NCI-H82 (cell line): Measurements from ENCODE around the gene AGO4.
A peak's percentile ranks its signal among the peaks of the same experiment; 100 is the strongest.
"Not testable (repeated sequence)": the region's sequence is repeated elsewhere in the genome, so short reads cannot be mapped to it uniquely, and the experiment has no call there.

Experiments
- DNase-seq: peaks from one replicate; lab custom pipeline; 2025; lab: John Stamatoyannopoulos, UW

The AGO4 gene

GRCh38 chr1:35810096-35810881, 2.5 kb downstream of the AGO4 start:
- peak; percentile 8 for DNase-seq

- not testable (repeated sequence) for DNase-seq
These were observed 4.9 kb downstream of the AGO4 start for GRCh38 chr1:35812754-35813153.

- DNase-seq: no peak
These were observed 17.4 kb downstream of the AGO4 start for GRCh38 chr1:35825255-35825654.

- no peak for DNase-seq
These were observed 24.6 kb downstream of the AGO4 start for GRCh38 chr1:35832276-35832905.

GRCh38 chr1:35833395-35833794, 25.6 kb downstream of the AGO4 start:
- DNase-seq: no peak

- no peak for DNase-seq
These were observed 26.4 kb downstream of the AGO4 start for GRCh38 chr1:35834218-35834617.

DNA sequence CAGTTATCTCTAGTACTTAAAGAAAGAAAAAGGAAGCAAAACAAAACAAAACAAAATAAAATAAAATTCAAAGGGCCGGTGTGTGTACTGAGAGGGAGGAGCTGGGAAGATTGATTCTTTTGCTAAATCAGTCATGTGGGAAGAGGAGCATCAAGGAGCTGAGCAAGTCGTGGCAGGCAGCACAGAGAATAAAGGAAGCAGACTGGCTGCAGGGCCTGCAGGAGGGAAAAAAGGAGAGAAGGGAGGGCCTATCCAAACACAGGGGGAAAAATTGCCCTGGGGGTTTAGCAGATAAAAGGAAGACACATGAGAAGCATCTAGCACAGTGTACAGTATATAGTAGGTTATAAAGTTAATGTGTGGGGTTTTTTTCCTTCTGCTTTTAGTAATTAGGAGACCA, 27.6 kb downstream of the AGO4 start:
- DNase-seq: no peak

DNA sequence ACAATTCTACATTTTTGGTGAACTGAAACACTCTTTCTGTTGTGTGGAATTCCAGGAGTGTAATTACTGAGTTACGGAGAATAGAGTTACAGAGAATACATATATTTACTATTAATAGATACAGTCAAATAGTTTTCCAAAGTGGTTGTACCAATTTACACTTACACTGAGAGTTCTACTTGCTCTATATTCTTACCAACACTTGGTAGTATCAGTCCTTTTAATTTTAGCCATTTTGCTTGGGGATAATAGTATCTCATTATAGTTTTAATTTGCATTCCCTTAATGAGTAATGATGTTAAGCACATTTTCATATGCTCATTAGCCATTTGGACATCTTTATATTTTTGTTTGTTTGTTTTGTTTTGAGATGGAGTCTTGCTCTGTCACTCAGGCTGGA, 28.9 kb downstream of the AGO4 start:
- DNase-seq: no peak

GRCh38 chr1:35838693-35839245, 31.0 kb downstream of the AGO4 start:
- no peak for DNase-seq

GRCh38 chr1:35844826-35845225, 37.0 kb downstream of the AGO4 start:
- DNase-seq: no peak

- no peak for DNase-seq
These were observed 38.0 kb downstream of the AGO4 start for GRCh38 chr1:35845766-35846165.

DNA sequence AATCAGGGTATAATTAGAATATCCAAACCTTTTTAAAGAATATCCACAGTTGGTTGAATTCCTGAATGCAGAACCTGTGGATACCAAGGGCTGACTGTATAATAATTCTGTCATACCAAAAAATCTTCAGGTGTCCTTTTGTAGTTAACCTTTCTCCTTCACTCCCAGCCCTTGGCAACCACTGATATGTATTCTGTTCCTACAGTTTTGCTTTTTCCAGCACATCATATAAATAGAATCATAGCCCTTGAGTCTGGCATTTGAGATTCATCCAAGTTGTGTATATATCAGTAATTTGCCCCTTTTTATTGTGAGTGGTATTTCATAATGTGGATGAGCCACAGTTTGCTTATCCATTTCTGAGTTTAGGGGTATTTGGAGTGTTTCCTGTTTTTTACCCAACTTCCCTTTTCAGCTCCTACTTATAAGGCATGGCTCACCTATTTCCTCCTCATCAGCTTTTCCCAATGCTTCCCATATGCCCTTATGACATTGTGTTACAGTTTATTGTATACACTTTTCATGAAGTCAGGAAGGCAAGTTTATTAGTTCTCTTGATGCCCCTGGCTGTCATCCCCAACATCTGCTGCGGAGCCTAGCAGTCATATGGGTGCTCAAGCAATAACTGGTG, 40.2 kb downstream of the AGO4 start:
- no peak for DNase-seq

- DNase-seq: no peak
These were observed 42.2 kb downstream of the AGO4 start for GRCh38 chr1:35850051-35850450.

GRCh38 chr1:35850716-35851115, 42.9 kb downstream of the AGO4 start:
- no peak for DNase-seq

- no peak for DNase-seq
These were observed 43.5 kb downstream of the AGO4 start for GRCh38 chr1:35851132-35851869.

- DNase-seq: peak; percentile 77
These were observed 44.4 kb downstream of the AGO4 start for GRCh38 chr1:35852241-35852640.

GRCh38 chr1:35854989-35855700, 47.3 kb downstream of the AGO4 start:
- peak; percentile 91 for DNase-seq

- no peak for DNase-seq
These were observed 49.1 kb downstream of the AGO4 start for GRCh38 chr1:35856964-35857363.

DNA sequence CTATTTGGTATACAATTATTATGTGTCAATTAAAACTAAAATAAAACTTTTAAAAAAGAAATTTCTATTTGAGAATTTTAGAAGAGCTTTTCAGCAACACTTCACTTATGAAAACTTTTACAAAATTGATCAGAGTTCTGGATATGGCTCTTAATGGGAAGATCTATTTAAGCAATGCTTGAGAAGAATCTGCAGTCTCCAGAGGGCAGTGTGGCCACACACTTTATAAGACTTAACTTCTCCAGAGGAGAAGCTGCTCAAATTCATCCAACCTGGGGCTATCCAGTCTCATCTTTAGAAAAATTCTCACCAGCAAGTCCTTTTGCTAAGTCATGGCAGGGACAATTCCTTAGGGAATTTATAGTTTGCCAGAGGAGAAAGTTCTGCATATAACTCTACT, 50.0 kb downstream of the AGO4 start:
- peak; percentile 42 for DNase-seq

GRCh38 chr1:35860696-35861095, 52.9 kb downstream of the AGO4 start:
- DNase-seq: no peak

- DNase-seq: no peak
These were observed 55.3 kb downstream of the AGO4 start for GRCh38 chr1:35863136-35863535.
